ENCODE results near the gene PLEKHA7.

The PLEKHA7 gene

GRCh38 chr11:16811136-16812020, 202.8 kb downstream of the PLEKHA7 start:
- DNase-seq (ENCODE audit: low read depth in 2 of 2), result no peak

- no peak for DNase-seq (ENCODE audit: low read depth in 2 of 2)
Observed at GRCh38 chr11:16809886-16810668, 204.1 kb downstream of the PLEKHA7 start.

GRCh38 chr11:16807306-16807705, 206.9 kb downstream of the PLEKHA7 start:
- no peak for DNase-seq (ENCODE audit: low read depth in 2 of 2)

- DNase-seq (ENCODE audit: low read depth in 2 of 2), result no peak
Observed at GRCh38 chr11:16806791-16807190, 207.4 kb downstream of the PLEKHA7 start.

- no peak for DNase-seq (ENCODE audit: low read depth in 2 of 2)
Observed at GRCh38 chr11:16805938-16806337, 208.3 kb downstream of the PLEKHA7 start.

DNA sequence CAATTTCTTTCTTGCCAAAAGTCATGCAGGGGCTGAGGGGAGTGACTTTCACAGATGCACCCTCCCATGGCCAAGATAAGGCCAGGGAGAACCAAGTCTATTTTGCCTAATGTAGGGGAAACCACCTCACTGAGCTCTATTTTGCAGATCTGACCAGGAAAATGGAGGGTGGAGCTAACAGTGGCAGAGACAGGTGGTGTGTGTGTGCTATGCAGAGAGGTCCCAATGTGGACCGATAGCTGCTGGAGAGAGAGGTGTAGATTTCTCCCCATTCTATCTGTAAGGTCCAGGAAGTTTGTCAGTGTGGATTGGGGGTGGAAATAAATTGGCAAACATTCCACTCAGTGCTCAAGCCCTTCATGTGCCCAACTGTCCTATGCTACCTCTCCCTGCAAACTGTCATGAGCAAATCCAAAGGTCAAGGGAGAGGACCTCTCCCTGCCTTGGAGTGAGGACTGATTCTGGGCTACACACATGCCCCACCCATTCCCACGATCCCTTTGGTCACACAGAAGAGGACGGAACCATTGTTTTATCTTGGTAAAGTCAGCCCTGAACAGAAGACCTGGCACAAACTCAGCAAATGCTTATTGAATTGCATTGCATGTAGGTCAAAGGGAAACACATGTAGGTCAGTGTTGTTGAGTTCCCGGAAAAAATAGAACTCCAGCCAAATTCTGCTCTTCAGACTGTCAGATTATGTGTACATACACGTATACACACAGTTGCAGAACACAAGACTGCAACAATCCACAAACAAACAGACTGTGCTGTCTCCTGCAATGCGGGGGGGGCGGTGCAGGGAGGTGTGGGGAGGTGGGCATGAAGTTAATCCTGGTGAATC, 209.9 kb downstream of the PLEKHA7 start:
- DNase-seq (ENCODE audit: low read depth in 2 of 2), result no peak

GRCh38 chr11:16801288-16801980, 212.8 kb downstream of the PLEKHA7 start:
- DNase-seq (ENCODE audit: low read depth in 2 of 2), result no peak

GRCh38 chr11:16800382-16800781, 213.8 kb downstream of the PLEKHA7 start:
- DNase-seq (ENCODE audit: low read depth in 2 of 2), result no peak

DNA sequence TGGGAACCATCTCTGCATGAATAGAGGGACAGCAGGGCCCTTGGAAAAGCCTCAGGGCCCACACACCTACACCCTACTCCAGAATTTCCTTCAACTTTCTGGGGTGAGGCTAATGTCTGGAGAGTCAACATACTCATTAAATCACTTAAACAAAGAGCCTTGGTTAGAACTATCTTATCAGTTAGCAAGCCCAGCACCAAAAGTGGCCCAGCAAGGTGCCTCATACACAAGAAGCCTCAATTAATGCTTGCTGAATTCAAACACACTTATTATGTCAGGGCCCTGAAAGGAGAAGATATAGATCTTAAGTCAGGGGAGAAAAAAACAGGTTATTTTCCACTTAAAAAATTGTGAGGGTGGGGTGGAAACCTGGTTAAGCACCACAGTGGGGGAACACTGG, 214.3 kb downstream of the PLEKHA7 start:
- no peak for DNase-seq (ENCODE audit: low read depth in 2 of 2)

GRCh38 chr11:16799221-16799620, 215.0 kb downstream of the PLEKHA7 start:
- DNase-seq (ENCODE audit: low read depth in 2 of 2), result no peak

- no peak for DNase-seq (ENCODE audit: low read depth in 2 of 2)
Observed at GRCh38 chr11:16797776-16798175, 216.4 kb downstream of the PLEKHA7 start.

DNA sequence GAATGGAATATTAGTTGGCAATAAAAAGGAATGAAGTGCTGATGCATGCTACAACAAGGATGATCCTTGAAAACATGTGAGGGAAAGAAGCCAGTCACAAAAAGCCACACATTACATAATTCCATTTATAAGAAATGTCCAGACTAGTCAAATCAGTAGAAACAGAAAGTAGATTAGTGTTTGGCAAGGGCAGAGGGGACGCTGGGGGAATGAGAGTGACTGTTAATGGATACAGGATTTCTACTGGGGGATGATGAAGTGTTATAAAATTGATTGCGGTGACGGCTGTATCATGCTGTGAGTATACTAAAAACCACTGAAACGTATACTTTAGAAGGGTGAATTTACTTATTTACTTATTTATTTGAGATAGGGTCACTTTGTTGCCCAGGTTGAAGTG, 217.9 kb downstream of the PLEKHA7 start:
- DNase-seq (ENCODE audit: low read depth in 2 of 2), result no peak

- DNase-seq (ENCODE audit: low read depth in 2 of 2), result no peak
Observed at GRCh38 chr11:16795146-16795545, 219.1 kb downstream of the PLEKHA7 start.

GRCh38 chr11:16794047-16794818, 220.0 kb downstream of the PLEKHA7 start:
- DNase-seq (ENCODE audit: low read depth in 2 of 2), result no peak

- no peak for DNase-seq (ENCODE audit: low read depth in 2 of 2)
Observed at GRCh38 chr11:16793511-16793910, 220.7 kb downstream of the PLEKHA7 start.

DNA sequence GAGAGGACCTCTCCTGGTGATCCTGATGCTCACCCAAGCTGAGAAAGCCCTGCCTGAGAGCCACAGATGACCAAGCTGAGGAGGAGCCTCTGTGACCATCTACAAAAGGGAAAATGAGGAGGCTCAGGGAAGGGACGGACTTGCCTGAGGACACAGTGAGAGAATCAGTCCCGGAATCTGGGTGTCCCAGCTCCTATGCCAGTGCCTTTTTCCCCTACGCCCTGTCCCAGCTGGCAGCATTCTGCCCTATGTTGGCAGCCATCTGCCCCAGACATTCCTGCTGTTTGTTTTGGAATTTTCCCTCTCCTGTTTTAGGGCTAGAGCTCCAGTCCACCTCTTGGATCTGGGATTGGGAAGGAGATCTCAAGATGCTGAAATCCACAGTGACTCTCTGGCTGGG, 221.2 kb downstream of the PLEKHA7 start:
- no peak for DNase-seq (ENCODE audit: low read depth in 2 of 2)

DNA sequence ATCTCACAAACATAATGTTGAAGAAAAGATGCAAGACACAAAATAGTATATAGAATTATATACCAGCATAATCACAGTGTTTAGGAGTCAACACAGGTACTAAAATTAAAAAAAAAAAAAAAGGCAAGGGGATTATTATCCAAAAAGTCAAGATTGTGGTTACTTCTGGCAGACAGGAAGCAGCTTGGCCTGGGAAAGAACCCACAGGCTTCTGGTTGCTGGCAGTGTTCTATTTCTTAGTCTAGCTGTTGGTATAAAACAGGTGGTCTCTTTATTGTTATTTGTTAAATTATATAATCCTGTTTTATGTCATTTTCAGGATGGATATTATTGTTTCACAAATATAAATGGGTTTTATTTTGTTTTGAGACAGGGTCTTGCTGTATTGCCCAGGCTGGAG, 221.8 kb downstream of the PLEKHA7 start:
- DNase-seq (ENCODE audit: low read depth in 2 of 2), result no peak

DNA sequence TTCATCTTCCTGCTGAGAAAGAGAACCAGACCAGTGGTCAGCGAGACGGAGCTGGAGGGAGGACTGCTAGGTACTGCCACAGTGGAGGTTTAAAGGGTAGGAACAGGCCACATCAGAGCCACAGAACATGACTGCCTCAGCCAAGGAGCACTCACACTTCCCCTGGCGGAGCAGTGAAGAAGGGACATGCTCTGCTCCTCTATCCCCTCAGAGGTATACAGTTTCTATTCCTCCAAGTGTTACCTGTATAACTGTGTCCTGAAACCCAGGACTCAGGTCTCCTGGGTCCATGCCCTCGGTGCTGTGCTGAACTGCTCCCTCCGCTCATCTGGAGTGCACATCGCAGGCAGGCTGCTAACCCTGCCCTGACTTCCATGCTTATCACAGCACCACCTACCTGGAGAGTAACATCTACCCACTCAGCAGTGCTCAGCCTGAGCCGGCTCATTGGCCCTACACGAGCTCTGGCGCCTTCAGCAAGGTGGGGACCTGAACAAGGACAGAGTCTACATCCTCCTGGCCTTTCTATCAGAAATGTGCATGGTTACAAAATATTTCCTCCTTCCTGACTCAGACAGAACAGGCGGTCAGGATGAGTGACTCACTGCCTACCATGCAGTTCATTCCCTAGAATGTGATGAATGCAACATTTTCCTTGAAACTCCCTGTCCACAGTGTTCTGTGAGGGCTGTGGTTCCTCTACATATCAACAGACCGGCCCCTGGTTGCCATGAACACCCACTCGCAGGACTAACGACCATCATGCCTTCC, 222.8 kb downstream of the PLEKHA7 start:
- no peak for DNase-seq (ENCODE audit: low read depth in 2 of 2)

DNA sequence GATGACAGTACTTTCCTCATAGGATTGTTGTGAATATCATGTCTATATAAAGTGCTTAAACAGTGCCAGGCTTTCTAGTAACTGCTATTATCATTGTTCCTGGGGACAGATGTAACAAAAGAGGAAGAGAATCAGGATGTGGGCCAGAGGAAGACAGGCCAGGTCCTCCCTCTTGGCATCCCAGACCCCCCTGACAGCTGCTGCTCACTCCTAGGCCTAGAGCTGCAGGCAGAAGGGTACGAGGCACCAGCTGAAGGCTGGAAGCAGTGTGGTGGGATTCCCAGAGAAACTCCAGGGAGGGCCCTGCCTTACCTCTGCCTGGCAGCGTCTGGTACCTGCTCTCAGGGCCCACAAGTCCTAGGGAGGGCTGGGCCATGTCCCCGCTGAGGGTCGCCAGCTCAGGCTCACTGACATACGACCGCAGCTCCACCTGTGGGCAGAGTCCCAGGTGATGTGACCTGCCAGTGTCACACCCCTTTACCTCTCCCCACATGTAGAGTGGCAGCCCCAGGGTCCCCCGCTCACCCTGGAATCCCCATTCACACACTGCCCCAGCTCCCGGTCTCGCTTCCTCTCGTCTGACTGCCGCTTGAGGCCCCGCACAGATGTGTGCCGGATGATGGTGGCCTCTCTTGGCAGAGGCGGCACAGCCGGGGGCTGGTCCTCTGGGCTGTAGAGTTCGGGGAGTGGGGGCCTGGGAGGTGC, 223.6 kb downstream of the PLEKHA7 start:
- DNase-seq (ENCODE audit: low read depth in 2 of 2), result no peak

Measured in stimulated activated CD4-positive, alpha-beta T cell treated with anti-CD3 and anti-CD28 coated beads, Interleukin-12 subunit alpha, Interleukin-12 subunit beta, amount 100 ng/mL, for 24 hours (primary cell).